UCSD-AML1 (cell line): ENCODE measurements around the gene YY1.

Source experiments
- DNase-seq: peaks from one replicate; lab custom pipeline; 2025; ENCODE audit not compliant: unreplicated experiment; lab: John Stamatoyannopoulos, UW

The YY1 gene

GRCh38 chr14:100330388-100330931 lies 91.5 kb downstream of the YY1 start:
- DNase-seq, result no peak

- DNase-seq, result no peak
Observed at GRCh38 chr14:100332071-100332639, 93.2 kb downstream of the YY1 start.
